Right lobe of liver (tissue), 6 donors: Measurements from ENCODE around the gene UNC5C. TPM values are rescaled to one million over a fixed set of nuclear protein-coding genes. Genes with fewer than 3 reads are reported as not detected.
"Not testable (repeated sequence)": the region's sequence is repeated elsewhere in the genome, so short reads cannot be mapped to it uniquely, and the experiment has no call there.

Source experiments
- ATAC-seq, 4 donors: fragments of 200-7000 bp; cut with Tn5 transposase; one replicate each; pipeline ENCODE4 v1.9.1; 2020; ENCODE audit warnings: mild to moderate bottlenecking in 4 of 4, moderate library complexity in 4 of 4
- DNase-seq, 3 donors: peaks; one replicate each; pipeline ENCODE4 v3.0.0-alpha.2; 2020
- H3K27ac ChIP-seq, 3 donors: fragments of 200-600 bp; one replicate each; pipeline ENCODE4 v1.8.0; 2022
- H3K27me3 ChIP-seq, 2 donors: fragments of 200-600 bp; one replicate each; pipeline ENCODE4 v1.8.0; 2022
- H3K36me3 ChIP-seq, 4 donors: fragments of 200-600 bp; sonication (generic) in 1 of 4; one replicate each; pipeline versions ENCODE4 v1.5.1 to v1.8.0; 2017 to 2022; ENCODE audit warnings: control low read depth in 1 of 4
- H3K4me1 ChIP-seq, 4 donors: fragments of 200-600 bp; sonication (generic) in 1 of 4; one replicate each; pipeline versions ENCODE4 v1.5.1 to v1.8.0; 2017 to 2022; ENCODE audit warnings: control low read depth in 1 of 4
- H3K4me3 ChIP-seq, 3 donors: fragments of 200-600 bp; one replicate each; pipeline ENCODE4 v1.8.0; 2022
- H3K9me3 ChIP-seq, 4 donors: fragments of 200-600 bp; sonication (generic) in 1 of 4; one replicate each; pipeline versions ENCODE4 v1.5.1 to v1.8.0; 2017 to 2022; ENCODE audit warnings: control low read depth in 1 of 4
- CTCF ChIP-seq, 4 donors: fragments of 200-600 bp in 3 of 4; fragments of 450-650 bp in 1 of 4; IDR thresholded peaks; one replicate each; pipeline versions ENCODE4 v1.5.1 to v1.8.0; 2016 to 2022; ENCODE audit warnings: antibody characterized with exemption in 4 of 4, mild to moderate bottlenecking in 2 of 4
- POLR2A ChIP-seq: fragments of 450-650 bp; IDR thresholded peaks from one replicate; pipeline ENCODE4 v1.6.1; 2017; ENCODE audit warnings: antibody characterized with exemption, mild to moderate bottlenecking
- WGBS: methylation state at CpG from one replicate; pipeline ENCODE4 v1.1.6; 2018; ENCODE audit warnings: low coverage, low lambda C conversion rate; ENCODE audit not compliant: insufficient coverage; ENCODE audit errors: missing lambda C conversion rate; 5-methylcytosine and 5-hydroxymethylcytosine counted together
- intact Hi-C, 2 donors: fragments of 100-400 bp; cut with DNase I; formaldehyde crosslinking; loops; one replicate each; pipeline versions ENCODE4 v1.11.2 to v1.14.1; 2022
- total RNA-seq, 6 experiments: library from RNA; depleted of rRNA in 2 of 6; stranded (reverse); fragments of >200 nt in 2 of 6; fragmentation: NEBNext Ultra II Directional in 3 of 6; extraction: Animal tissue kit (Norgen Biotek cat#: 25700) in 3 of 6; gene quantifications; one replicate each; pipeline versions ENCODE4 v1.1.0 to v1.2.4, GENCODE V29; 2016 to 2023
- donor health status: DM: no; HTN: yes; CAD: no.
- donor health status: DM: no; HTN: no; CAD: no.
- donor health status: DM: no; HTN: no; CAD: no.
- donor health status: DM: no; HTN: yes; CAD: no.
- donor health status: DM: no; HTN: yes; CAD: no.

UNC5C gene
- total RNA-seq, 6 experiments from 2014 or later: 0.50 to 0.71 (median 0.63) TPM

DNA sequence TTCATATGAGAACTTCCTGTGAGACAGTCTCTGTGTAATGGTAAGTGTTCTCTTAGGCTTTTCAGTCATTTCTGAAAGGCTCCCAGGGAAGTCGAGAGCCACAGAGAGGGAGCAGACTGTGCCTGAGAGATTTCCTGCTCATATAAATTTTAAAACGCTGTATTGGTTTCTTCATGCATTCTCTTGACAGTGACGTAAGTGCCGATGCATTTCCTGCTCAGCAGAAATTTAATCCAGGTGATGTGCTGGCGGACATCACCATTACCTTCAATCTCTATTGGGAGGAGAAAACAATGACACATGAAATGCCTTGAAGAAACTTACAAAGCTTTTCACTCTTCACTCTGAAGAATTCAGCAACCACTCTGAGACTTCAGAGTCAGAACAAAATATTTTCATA is 407.4 kb downstream of the UNC5C start:
- Histone ChIP-seq H3K27ac (no peak overlapping the region), H3K36me3 (no peaks in the 10 kb centered on the region), H3K9me3 (no peaks in the 10 kb centered on the region), H3K4me1 (no peaks in the 10 kb centered on the region), H3K4me3 (no peak overlapping the region), H3K27me3 (no peaks in the 10 kb centered on the region)
- TF ChIP-seq CTCF (IDR thresholded peaks at IDR 0.05) (no peak), POLR2A (no peak)
- DNase-seq (no peak), ATAC-seq (no peak)
- intact Hi-C loops: no loop called here
- WGBS: 47% methylated on average over 5 of the region's 5 CpGs

DNA sequence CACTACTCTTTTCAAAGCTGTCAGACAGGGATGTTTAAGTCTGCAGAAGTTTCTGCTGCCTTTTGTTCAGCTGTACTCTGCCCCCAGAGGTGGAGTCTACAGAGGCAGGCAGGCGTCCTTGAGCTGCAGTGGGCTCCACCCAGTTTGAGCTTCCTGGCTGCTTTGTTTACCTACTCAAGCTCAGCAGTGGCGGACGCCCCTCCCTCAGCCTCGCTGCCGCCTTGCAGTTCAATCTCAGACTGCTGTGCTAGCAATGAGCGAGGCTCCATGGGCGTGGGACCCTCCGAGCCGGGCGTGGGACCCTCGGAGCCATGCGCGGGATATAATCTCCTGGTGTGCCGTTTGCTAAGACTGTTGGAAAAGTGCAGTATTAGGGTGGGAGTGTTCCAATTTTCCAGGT is 409.3 kb downstream of the UNC5C start:
- H3K27ac ChIP-seq, H3K4me1 ChIP-seq, H3K9me3 ChIP-seq, H3K36me3 ChIP-seq, H3K27me3 ChIP-seq, ATAC-seq, intact Hi-C loops, H3K4me3 ChIP-seq, DNase-seq: not testable (repeated sequence)
- WGBS: 80% methylated on average over 1 of the region's 14 CpGs

DNA sequence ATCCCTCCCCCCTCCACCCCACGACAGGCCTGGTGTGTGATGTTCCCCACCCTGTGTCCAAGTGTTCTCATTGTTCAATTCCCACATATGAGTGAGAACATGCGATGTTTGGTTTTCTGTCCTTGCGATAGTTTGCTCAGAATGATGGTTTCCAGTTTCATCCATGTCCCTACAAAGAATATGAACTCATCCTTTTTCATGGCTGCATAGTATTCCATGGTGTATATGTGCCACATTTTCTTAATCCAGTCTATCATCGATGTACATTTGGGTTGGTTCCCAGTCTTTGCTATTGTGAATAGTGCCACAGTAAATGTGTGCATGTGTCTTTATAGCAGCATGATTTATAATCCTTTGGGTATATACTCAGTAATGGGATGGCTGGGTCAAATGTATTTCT is 414.8 kb downstream of the UNC5C start:
- intact Hi-C loops, H3K9me3 ChIP-seq, ATAC-seq, H3K4me1 ChIP-seq, H3K27me3 ChIP-seq, H3K27ac ChIP-seq, H3K36me3 ChIP-seq, DNase-seq, H3K4me3 ChIP-seq: not testable (repeated sequence)
- WGBS: 74% methylated on average over 4 of the region's 4 CpGs

DNA sequence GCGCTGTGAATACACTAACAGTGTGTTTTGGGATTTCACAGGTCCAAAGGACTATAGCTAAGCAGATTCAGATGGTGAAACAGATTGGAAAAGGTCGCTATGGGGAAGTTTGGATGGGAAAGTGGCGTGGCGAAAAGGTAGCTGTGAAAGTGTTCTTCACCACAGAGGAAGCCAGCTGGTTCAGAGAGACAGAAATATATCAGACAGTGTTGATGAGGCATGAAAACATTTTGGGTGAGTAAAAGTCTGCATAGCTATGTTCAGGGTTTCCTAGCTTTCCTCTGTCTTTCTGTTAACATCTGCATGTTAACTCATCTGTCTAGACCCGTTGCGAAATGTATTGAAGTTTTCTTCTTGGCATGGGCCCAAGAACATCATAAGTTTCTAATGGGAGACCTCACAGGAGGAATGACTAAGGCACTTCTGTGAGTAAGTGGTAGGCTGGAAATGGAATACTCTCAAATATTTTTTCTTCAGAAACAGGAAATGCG is 418.9 kb downstream of the UNC5C start:
- no peak for DNase-seq
- H3K4me3 ChIP-seq: no peak overlapping the region
- TF ChIP-seq POLR2A: no peak
- TF ChIP-seq CTCF (IDR thresholded peaks at IDR 0.05): no peak
- H3K27me3 ChIP-seq: no peaks in the 10 kb centered on the region
- no peaks in the 10 kb centered on the region for H3K9me3 ChIP-seq
- intact Hi-C loops: no loop called here
- no peak overlapping the region for H3K27ac ChIP-seq
- WGBS: 30% methylated on average over 7 of the region's 7 CpGs
- peak in 2 of 4 donors; percentile 19 to 28 for ATAC-seq
- no peaks in the 10 kb centered on the region for H3K36me3 ChIP-seq
- H3K4me1 ChIP-seq: no peaks in the 10 kb centered on the region

DNA sequence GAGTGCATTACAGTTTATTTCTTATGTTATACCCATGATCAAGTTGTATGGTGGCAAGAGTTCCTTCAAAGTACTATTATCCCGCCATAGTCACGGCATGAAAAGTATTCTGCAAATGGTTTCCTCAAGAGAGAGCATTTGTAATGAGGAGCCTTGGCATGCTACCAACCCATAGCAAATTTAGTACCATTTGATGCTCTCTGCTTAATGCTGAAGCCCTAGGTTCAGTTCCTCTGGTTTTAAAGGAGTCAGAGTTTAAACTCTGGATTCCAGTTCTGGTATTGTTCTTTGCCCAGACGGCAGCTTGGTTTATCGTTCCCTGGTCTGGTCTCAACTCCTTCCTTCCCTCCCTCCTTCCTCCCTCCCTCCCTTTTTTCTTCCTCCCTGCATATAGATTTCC is 419.7 kb downstream of the UNC5C start:
- TF ChIP-seq POLR2A: no peak
- intact Hi-C loops: no loop called here
- Histone ChIP-seq H3K27me3 (no peaks in the 10 kb centered on the region), H3K9me3 (no peaks in the 10 kb centered on the region), H3K4me3 (no peak overlapping the region), H3K27ac (no peak overlapping the region), H3K4me1 (no peaks in the 10 kb centered on the region), H3K36me3 (no peaks in the 10 kb centered on the region)
- no peak for DNase-seq
- no peak for ATAC-seq
- WGBS: 62% methylated on average over 4 of the region's 4 CpGs

DNA sequence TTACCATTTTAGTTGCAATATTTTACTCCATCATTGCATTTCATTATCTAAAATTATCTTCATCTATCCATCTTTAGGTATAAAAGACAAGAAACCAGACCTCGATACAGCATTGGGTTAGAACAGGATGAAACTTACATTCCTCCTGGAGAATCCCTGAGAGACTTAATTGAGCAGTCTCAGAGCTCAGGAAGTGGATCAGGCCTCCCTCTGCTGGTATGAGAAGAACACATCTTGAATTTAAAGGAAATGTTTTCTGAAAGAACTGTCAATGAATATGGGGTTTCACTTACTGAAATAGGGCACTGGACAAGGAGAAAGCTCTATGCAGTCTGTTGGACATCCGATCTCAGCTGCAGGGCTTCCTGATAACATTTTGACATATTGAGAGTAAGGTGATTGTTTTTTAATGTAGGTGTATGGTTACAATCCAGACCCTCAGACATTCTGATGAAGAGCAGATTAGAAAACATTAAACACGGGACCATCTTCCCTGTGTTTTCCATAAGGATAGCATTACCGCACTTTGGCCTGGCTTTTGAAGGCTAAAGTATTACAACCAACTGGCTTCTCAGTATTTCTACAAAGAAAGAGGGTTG is 423.8 kb downstream of the UNC5C start:
- Histone ChIP-seq H3K36me3 (no peaks in the 10 kb centered on the region), H3K27ac (no peak overlapping the region), H3K4me1 (no peaks in the 10 kb centered on the region), H3K9me3 (no peaks in the 10 kb centered on the region), H3K27me3 (no peaks in the 10 kb centered on the region), H3K4me3 (no peak overlapping the region)
- no peak for DNase-seq
- 47% methylated on average over 4 of the region's 4 CpGs for WGBS
- peak; percentile 26 to 40 (median 32) for TF ChIP-seq CTCF (IDR thresholded peaks at IDR 0.05)
- TF ChIP-seq POLR2A: no peak
- intact Hi-C loops: no loop called here
- ATAC-seq: peak; percentile 50 to 62 (median 56)
